NCI-H345 (cell line): ENCODE results near the gene STAB1.

ENCODE experiments used
- DNase-seq: peaks from one replicate; lab custom pipeline; 2025; lab: John Stamatoyannopoulos, UW

Gene STAB1

DNA sequence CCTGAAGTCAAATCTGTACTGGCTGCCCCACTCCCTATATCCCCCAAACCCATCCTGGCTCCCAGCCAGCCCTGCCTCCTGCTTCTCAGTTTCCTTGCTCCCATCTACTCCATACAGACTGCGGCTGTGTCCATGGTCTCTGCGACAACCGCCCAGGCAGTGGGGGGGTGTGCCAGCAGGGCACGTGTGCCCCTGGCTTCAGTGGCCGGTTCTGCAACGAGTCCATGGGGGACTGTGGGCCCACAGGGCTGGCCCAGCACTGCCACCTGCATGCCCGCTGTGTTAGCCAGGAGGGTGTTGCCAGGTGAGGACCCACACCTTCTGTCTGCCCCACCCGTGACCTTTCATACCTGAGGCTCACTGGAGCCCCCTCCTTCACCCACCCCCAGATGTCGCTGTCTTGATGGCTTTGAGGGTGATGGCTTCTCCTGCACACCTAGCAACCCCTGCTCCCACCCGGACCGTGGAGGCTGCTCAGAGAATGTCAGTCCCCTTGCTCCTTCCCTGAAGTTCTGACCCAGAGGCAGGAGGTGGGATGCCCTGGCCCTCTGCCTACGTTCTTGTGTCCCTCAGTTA, 14.7 kb downstream of the STAB1 start:
- DNase-seq = no peak

DNA sequence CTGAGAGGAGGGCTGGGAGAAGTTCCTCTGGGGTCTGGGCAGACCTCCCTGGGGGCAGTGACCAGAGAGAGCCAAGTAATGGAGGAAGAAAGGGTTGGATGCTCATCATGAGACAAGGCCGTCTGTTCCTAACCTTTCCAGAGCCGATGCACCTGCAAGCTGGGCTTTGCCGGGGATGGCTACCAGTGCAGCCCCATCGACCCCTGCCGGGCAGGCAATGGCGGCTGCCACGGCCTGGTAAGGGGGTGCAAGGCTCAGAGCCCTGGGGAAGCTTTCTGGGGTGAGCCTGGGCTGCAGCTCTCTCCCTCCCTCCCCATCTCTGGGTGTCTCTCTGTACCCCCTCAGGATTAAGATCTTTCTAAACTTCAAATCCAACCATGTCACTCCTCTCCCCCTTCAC, 16.4 kb downstream of the STAB1 start:
- DNase-seq = no peak

GRCh38 chr3:52512105-52512504, 17.0 kb downstream of the STAB1 start:
- no peak for DNase-seq

GRCh38 chr3:52512727-52513126, 17.6 kb downstream of the STAB1 start:
- no peak for DNase-seq

DNA sequence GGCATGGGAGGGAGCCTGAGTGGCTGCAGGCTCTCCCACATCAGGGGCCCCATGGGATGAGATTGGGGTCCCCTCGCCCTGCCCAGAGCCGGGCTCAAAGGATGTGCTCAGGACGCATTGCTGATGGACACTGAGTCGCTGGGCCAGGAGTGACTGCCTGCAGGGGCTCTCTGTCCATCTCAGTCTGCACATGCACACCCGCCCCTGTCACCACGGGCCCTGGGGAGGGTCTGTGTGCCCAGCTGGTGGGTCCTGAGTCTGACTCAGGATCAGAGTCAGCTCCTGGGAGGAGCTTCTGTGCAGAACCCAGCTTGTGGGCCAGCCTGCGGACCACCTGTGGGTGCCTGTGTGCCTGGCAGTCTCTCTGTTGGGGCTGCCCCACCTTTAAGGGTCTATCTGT, 18.1 kb downstream of the STAB1 start:
- no peak for DNase-seq

DNA sequence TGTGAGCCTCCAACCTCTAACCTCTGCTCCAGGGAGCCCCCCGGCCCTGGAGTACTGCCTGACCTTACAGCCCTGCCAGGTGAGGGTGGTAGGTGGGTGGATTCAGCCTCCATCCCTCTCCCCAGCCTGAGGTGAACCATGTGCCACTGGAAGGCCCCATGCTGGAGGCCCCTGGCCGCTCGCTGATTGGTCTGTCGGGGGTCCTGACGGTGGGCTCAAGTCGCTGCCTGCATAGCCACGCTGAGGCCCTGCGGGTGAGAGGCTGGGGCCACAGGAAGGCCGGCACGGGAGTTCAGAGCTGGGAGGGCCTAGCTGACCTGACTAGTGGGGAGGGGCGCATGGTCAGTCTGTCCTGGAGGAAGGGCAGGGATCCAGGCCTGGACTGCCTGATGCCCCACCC, 19.4 kb downstream of the STAB1 start:
- no peak for DNase-seq

DNA sequence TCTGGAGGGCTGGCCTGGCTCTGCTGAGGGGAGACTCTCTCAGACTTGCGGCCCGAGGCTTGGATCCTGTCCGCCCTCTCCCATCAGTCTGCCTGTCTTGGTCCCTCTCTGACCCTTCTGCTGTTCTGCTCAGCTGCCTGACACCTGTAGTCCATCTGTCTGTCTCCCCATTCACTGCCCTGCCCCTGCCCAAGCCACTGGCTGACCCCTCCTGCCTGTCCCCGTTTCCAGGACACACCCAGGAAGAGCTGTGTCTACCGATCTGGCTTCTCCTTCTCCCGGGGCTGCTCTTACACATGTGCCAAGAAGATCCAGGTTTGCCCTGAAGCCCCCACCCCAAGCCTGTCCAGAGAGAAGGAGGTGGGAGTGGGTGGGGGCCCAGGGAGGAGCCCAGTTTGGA, 20.1 kb downstream of the STAB1 start:
- DNase-seq = no peak

DNA sequence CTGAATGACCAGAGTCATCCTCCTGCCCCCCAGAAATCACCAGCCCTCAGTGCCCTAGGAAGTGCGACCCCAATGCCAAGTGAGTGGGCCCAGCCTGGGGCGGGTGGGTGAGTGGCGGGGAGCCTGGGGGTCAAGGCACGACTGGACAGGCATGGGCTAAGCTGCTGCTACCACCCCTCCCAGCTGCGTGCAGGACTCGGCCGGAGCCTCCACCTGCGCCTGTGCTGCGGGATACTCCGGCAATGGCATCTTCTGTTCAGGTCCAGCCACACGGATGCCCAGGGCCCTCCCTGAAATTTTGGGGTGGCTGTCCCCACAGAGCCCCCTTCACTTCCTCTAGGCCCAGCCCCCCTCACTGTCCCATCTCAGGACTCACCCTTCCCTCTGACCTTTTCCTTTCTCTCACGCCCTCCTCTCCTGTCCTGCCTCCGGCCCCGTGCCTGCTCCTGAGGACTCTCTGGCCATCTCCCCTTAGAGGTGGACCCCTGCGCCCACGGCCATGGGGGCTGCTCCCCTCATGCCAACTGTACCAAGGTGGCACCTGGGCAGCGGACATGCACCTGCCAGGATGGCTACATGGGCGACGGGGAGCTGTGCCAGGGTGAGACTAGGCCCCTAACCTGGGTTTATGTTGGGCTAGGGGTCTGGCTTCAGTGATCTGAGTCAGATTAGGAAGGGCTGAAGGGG, 21.5 kb downstream of the STAB1 start:
- no peak for DNase-seq

GRCh38 chr3:52517796-52518722, 22.9 kb downstream of the STAB1 start:
- DNase-seq = no peak

- DNase-seq = no peak
Observed at GRCh38 chr3:52518723-52519444, 23.7 kb downstream of the STAB1 start.

DNA sequence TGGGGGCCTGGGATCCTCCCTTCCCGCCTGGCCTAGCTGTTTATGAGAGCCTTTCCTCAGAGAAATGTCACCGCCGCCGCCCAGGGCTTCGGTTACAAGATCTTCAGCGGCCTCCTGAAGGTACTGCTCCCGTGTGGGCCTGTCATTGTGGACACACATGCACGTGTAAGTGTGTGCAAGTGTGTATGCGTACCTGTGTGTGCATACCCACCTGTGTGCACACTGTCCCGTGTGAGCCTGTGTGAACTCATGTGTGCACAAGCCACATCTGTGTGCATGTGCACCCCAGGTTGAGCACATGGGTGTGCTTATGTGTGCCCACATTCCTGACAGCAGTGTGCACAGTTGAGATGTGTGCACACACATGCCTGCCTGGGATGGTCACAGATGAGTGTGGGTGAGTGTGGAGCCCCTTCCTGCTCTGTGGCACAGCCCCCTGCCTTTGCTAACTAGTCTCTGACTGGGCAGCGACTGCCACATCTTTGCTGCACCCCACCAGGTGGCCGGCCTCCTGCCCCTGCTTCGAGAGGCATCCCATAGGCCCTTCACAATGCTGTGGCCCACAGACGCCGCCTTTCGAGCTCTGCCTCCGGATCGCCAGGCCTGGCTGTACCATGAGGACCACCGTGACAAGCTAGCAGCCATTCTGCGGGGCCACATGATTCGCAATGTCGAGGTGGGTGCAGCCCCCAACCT, 24.5 kb downstream of the STAB1 start:
- no peak for DNase-seq

DNA sequence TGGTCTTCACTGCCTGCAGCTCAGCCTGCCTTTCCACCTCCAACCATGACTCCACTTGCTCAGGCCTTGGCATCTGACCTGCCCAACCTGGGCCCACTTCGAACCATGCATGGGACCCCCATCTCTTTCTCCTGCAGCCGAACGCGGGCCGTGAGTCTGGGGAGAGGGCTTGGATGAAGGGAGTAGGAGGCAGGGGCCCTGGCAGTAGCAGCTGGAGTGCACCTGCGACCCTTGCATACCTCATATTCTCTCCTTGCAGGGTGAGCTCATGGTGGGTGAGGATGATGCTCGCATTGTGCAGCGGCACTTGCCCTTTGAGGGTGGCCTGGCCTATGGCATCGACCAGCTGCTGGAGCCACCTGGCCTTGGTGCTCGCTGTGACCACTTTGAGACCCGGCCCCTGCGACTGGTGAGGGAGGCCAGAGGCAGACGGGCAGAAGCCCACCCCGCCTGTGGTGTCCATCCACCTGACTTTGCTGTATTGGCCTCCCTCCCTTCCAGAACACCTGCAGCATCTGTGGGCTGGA, 25.1 kb downstream of the STAB1 start:
- no peak for DNase-seq

DNA sequence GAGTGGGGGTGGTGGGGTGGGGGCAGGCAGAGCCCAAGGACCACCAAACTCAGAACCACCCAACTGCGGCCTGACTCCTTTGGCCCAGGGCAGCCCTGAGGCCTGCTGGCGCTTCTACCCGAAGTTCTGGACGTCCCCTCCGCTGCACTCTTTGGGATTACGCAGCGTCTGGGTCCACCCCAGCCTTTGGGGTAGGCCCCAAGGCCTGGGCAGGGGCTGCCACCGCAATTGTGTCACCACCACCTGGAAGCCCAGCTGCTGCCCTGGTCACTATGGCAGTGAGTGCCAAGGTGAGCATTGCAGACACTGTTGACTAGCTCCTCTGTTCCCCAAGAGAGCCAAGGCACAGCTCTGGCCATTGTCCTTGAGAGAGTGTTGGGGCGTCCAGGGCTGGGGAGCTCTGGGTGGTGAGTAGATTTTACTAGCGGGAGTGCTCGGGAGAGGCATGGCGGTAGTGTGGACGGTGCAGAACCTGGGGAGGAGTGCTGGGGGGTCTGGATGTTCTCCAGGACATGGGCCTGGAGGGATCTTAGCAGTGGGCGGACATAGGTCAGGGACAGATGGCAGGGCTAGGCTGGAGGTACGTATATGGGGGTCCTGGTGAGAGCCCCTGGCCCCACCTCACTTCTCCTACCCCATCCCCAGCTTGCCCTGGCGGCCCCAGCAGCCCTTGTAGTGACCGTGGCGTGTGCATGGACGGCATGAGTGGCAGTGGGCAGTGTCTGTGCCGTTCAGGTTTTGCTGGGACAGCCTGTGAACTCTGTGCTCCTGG, 25.8 kb downstream of the STAB1 start:
- no peak for DNase-seq

DNA sequence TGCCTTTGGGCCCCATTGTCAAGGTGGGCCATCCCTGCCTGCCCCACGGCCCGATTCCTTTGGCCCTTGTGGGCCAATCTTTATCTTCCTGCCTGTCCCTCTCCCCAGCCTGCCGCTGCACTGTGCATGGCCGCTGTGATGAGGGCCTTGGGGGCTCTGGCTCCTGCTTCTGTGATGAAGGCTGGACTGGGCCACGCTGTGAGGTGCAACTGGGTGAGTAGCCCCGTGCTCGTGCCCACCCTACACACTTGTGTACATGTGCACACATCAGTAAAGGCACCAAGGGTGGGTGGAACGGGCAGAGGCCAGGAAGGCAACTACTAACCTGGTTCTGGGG, 26.3 kb downstream of the STAB1 start:
- no peak for DNase-seq

- DNase-seq = no peak
Observed at GRCh38 chr3:52521881-52522650, 26.9 kb downstream of the STAB1 start.

DNA sequence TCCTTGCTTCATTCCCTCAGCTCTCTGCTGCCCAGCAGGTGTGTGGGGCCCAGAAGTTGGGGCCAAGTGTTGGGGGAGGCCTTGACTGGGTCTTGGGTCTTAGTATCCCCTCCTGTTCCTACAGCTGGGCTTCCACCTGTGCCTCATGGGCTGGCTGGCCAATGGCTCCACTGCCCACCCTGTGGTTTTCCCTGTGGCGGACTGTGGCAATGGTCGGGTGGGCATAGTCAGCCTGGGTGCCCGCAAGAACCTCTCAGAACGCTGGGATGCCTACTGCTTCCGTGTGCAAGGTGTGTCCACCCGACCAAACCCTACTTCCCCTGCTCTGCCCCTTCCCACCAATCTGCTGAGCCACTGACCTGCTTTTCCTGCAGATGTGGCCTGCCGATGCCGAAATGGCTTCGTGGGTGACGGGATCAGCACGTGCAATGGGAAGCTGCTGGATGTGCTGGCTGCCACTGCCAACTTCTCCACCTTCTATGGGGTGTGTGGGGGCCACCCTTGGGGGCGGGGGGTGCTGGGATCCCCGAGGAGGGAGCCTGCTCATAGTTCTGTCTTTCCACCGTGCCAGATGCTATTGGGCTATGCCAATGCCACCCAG, 27.6 kb downstream of the STAB1 start:
- no peak for DNase-seq

GRCh38 chr3:52523386-52524257, 28.5 kb downstream of the STAB1 start:
- no peak for DNase-seq

DNA sequence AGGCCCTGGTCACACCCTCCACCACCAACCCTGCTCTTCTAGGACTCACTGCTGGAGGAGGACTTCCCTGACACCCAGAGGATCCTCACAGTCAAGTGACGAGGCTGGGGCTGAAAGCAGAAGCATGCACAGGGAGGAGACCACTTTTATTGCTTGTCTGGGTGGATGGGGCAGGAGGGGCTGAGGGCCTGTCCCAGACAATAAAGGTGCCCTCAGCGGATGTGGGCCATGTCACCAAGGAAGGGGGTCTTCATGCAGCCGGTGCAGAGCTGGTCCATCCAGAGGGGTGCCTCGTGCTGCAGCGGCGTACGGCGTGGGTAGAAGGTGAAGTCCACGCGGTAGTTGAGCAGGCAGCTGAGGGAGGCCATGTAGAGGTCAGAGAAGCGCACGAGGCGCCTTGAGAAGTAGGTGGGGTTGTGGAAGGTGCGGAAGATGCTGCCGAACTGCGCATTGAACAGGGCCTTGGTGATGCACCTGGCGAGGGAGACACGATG, 29.2 kb downstream of the STAB1 start:
- DNase-seq = no peak
